H9 (cell line): ENCODE data around the gene NAT16. TPM values are rescaled to one million over a fixed set of nuclear protein-coding genes. Genes with fewer than 3 reads are reported as not detected.

Experiments
- DNase-seq: peaks from one replicate; pipeline ENCODE4 v3.0.0-alpha.2; 2017
- H2AFZ ChIP-seq: one replicate; pipeline ENCODE4 v1.6.1; 2013; ENCODE audit warnings: mild to moderate bottlenecking, low read length, control low read depth, moderate library complexity
- H2AK5ac ChIP-seq: 2 replicates; pipeline ENCODE4 v1.6.1; 2013; ENCODE audit warnings: low read length, control low read depth, mixed read lengths; ENCODE audit not compliant: insufficient read length
- H2BK120ac ChIP-seq: one replicate; pipeline ENCODE4 v1.6.1; 2013; ENCODE audit warnings: low read depth, mild to moderate bottlenecking, low read length, control low read depth, inconsistent platforms; ENCODE audit not compliant: poor library complexity, severe bottlenecking
- H2BK12ac ChIP-seq: 2 replicates; pipeline ENCODE4 v1.6.1; 2013; ENCODE audit warnings: low read length, control low read depth, mixed read lengths, low read depth; ENCODE audit not compliant: insufficient read length
- H2BK15ac ChIP-seq: 2 replicates; pipeline ENCODE4 v1.6.1; 2013; ENCODE audit warnings: low read depth, low read length, control low read depth
- H2BK20ac ChIP-seq: one replicate; pipeline ENCODE4 v1.6.1; 2013; ENCODE audit warnings: low read depth, mild to moderate bottlenecking, low read length, control low read depth, inconsistent platforms; ENCODE audit not compliant: poor library complexity, severe bottlenecking
- H2BK5ac ChIP-seq: 2 replicates; pipeline ENCODE4 v1.6.1; 2013; ENCODE audit warnings: low read length, control low read depth, mixed read lengths; ENCODE audit not compliant: insufficient read length
- H3K14ac ChIP-seq: 2 replicates; pipeline ENCODE4 v1.6.1; 2013; ENCODE audit warnings: low read length, control low read depth; ENCODE audit not compliant: insufficient read depth
- H3K18ac ChIP-seq: 2 replicates; pipeline ENCODE4 v1.6.1; 2013; ENCODE audit warnings: low read depth, mild to moderate bottlenecking, mixed read lengths, low read length, control low read depth; ENCODE audit not compliant: insufficient read length
- H3K23ac ChIP-seq: 2 replicates; pipeline ENCODE4 v1.6.1; 2013; ENCODE audit warnings: low read length, control low read depth, mixed read lengths, low read depth; ENCODE audit not compliant: insufficient read length
- H3K23me2 ChIP-seq: 2 replicates; pipeline ENCODE4 v1.6.1; 2013; ENCODE audit warnings: low read depth, mild to moderate bottlenecking, mixed read lengths, low read length, control low read depth; ENCODE audit not compliant: insufficient read length, poor library complexity, severe bottlenecking
- H3K27ac ChIP-seq: 2 replicates; pipeline ENCODE4 v1.5.1; 2013; ENCODE audit warnings: low read length, control low read depth, mixed read lengths, low read depth; ENCODE audit not compliant: insufficient read length
- H3K27me3 ChIP-seq: 2 replicates; pipeline ENCODE4 v1.6.1; 2013; ENCODE audit warnings: low read length, control low read depth, inconsistent platforms; ENCODE audit not compliant: insufficient read depth
- H3K4ac ChIP-seq: 2 replicates; pipeline ENCODE4 v1.6.1; 2013; ENCODE audit warnings: low read depth, mild to moderate bottlenecking, control low read depth, inconsistent platforms, low read length, moderate library complexity
- H3K4me1 ChIP-seq: 2 replicates; pipeline ENCODE4 v1.6.1; 2013; ENCODE audit warnings: low read length, control low read depth, inconsistent platforms; ENCODE audit not compliant: insufficient read depth
- H3K4me2 ChIP-seq: 2 replicates; pipeline ENCODE4 v1.6.1; 2013; ENCODE audit warnings: low read length, control low read depth, mixed read lengths; ENCODE audit not compliant: insufficient read length, insufficient read depth
- H3K56ac ChIP-seq: 2 replicates; pipeline ENCODE4 v1.6.1; 2013; ENCODE audit warnings: low read depth, mild to moderate bottlenecking, mixed read lengths, low read length, control low read depth; ENCODE audit not compliant: insufficient read length
- H3K79me1 ChIP-seq: 2 replicates; pipeline ENCODE4 v1.6.1; 2013; ENCODE audit warnings: low read depth, mild to moderate bottlenecking, moderate library complexity, low read length, control low read depth, inconsistent platforms; ENCODE audit not compliant: insufficient read depth, poor library complexity, severe bottlenecking
- H3K79me2 ChIP-seq: 2 replicates; pipeline ENCODE4 v1.6.1; 2013; ENCODE audit warnings: low read length, control low read depth, inconsistent platforms; ENCODE audit not compliant: insufficient read depth
- H3K9ac ChIP-seq: 2 replicates; pipeline ENCODE4 v1.6.1; 2013; ENCODE audit warnings: low read length, control low read depth, mixed read lengths; ENCODE audit not compliant: insufficient read length; ENCODE audit errors: extremely low read depth
- H3K9me3 ChIP-seq: one replicate; pipeline ENCODE4 v1.6.1; 2013; ENCODE audit warnings: low read depth, low read length, inconsistent platforms; ENCODE audit not compliant: control insufficient read depth
- H3T11ph ChIP-seq: one replicate; pipeline ENCODE4 v1.6.1; 2013; ENCODE audit warnings: mild to moderate bottlenecking, low read length, control low read depth, inconsistent platforms
- H4K20me1 ChIP-seq: one replicate; pipeline ENCODE4 v1.6.1; 2013; ENCODE audit not compliant: control insufficient read depth, insufficient read length, insufficient read depth
- H4K5ac ChIP-seq: 2 replicates; pipeline ENCODE4 v1.6.1; 2013; ENCODE audit warnings: low read depth, mild to moderate bottlenecking, mixed read lengths, low read length, control low read depth; ENCODE audit not compliant: insufficient read length
- H4K8ac ChIP-seq: replicated peaks from 2 replicates; pipeline ENCODE4 v1.6.1; 2013; ENCODE audit warnings: low read length, control low read depth, mixed read lengths, low read depth; ENCODE audit not compliant: insufficient read length
- H4K91ac ChIP-seq: 2 replicates; pipeline ENCODE4 v1.6.1; 2013; ENCODE audit warnings: low read depth, mild to moderate bottlenecking, moderate library complexity, mixed read lengths, low read length, control low read depth; ENCODE audit not compliant: insufficient read length
- H3K27ac Mint-ChIP-seq, 3 experiments: 2 replicates in 2 of 3; 3 replicates in 1 of 3; pipeline ENCODE4 v1.8.0; 2020 to 2021; ENCODE audit warnings: mixed read lengths in 3 of 3, mild to moderate bottlenecking in 1 of 3, moderate library complexity in 1 of 3
- H3K27me3 Mint-ChIP-seq: 2 replicates; pipeline ENCODE4 v1.8.0; 2021; ENCODE audit warnings: low read depth, mild to moderate bottlenecking, moderate library complexity, mixed read lengths
- H3K36me3 Mint-ChIP-seq, 3 experiments: 2 replicates in 2 of 3; 3 replicates in 1 of 3; pipeline ENCODE4 v1.8.0; 2020 to 2021; ENCODE audit warnings: low read depth in 3 of 3, mixed read lengths in 3 of 3; ENCODE audit not compliant: insufficient read depth in 1 of 3
- H3K4me1 Mint-ChIP-seq, 2 experiments: 2 replicates each; pipeline ENCODE4 v1.8.0; 2020; ENCODE audit warnings: mixed read lengths in 2 of 2
- H3K4me3 Mint-ChIP-seq, 2 experiments: 2 replicates in 1 of 2; 3 replicates in 1 of 2; pipeline ENCODE4 v1.8.0; 2020 to 2021; ENCODE audit warnings: mild to moderate bottlenecking in 2 of 2, mixed read lengths in 2 of 2, moderate library complexity in 1 of 2
- H3K9me3 Mint-ChIP-seq, 2 experiments: 2 replicates in 1 of 2; 3 replicates in 1 of 2; pipeline ENCODE4 v1.8.0; 2020; ENCODE audit warnings: mild to moderate bottlenecking in 2 of 2, mixed read lengths in 2 of 2, moderate library complexity in 1 of 2
- WGBS: extraction: QIAGEN DNeasy Blood & Tissue Kit; methylation state at CpG from one replicate; pipeline ENCODE4 v1.1.7; 2013; ENCODE audit warnings: missing lambda C conversion rate, low lambda C conversion rate, mixed read lengths; ENCODE audit not compliant: insufficient read length; ENCODE audit errors: extremely low coverage; 5-methylcytosine and 5-hydroxymethylcytosine counted together
- total RNA-seq: library from RNA; stranded (reverse); gene quantifications from 2 replicates; pipeline ENCODE4 v1.2.1, GENCODE V29; 2021
- TF ChIP-seq, protein P1 (sequence below): fragments of 200-600 bp; sonication (generic); conservative IDR thresholded peaks from 3 replicates; pipeline ENCODE4 v1.8.0; 2021; ENCODE audit warnings: antibody characterized with exemption, mild to moderate bottlenecking

The NAT16 gene
- total RNA-seq, 1 experiment from 2014 or later = 0.50 TPM

DNA sequence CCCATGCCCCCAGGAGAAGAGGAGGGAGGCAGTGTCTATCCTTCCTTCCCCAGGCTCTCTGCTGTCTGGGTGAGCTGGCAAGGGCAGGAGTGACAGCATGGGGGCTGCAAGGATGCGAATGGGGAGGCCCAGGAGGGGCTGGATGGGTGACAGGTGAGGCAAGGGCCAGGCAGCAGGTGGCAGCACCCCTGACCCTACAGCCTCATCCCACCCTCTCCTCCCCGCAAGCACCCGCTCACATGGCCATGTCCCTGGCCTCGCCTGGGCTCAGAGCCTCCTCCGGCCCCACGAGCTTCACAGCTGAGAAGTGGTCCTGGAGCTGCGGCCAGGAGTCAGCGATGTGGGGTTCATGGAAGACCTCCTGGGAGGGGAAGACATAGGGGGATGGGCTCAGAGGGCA lies 31.9 kb upstream of the NAT16 start:
- no peak overlapping the region for H2BK15ac ChIP-seq
- H3K4me3 Mint-ChIP-seq = no peak overlapping the region
- H3K79me1 ChIP-seq = no peaks in the 10 kb centered on the region
- no peaks in the 10 kb centered on the region for H3K9me3 Mint-ChIP-seq
- no peaks in the 10 kb centered on the region for H3K79me2 ChIP-seq
- no peak overlapping the region for H2AFZ ChIP-seq
- no peaks in the 10 kb centered on the region for H3K27me3 Mint-ChIP-seq
- no peak overlapping the region for H2BK5ac ChIP-seq
- peaks cover 3% of the 10 kb centered on the region for H3K23me2 ChIP-seq
- no peak overlapping the region for H4K5ac ChIP-seq
- H3K36me3 Mint-ChIP-seq = peaks cover 11 to 53% (median 21%) of the 10 kb centered on the region in 3 experiments; a peak in 6 of 7 replicates
- no peak overlapping the region for H3K23ac ChIP-seq
- peaks cover 7 to 9% of the 10 kb centered on the region in 2 experiments for H3K4me1 Mint-ChIP-seq
- DNase-seq = no peak
- H3K9me3 ChIP-seq = no peaks in the 10 kb centered on the region
- no CpG with 5 or more reads among the region's 8 CpGs for WGBS
- no peak overlapping the region for H2BK20ac ChIP-seq
- no peak overlapping the region for H2BK120ac ChIP-seq
- no peak overlapping the region for H3K14ac ChIP-seq
- no peak overlapping the region for H4K8ac ChIP-seq
- H3K27ac Mint-ChIP-seq = no peak overlapping the region
- no peak overlapping the region for H3K4me2 ChIP-seq
- no peak overlapping the region for H2AK5ac ChIP-seq
- no peaks in the 10 kb centered on the region for H3K27me3 ChIP-seq
- no peak overlapping the region for H3K18ac ChIP-seq
- no peak overlapping the region for H3K27ac ChIP-seq
- H3K4me1 ChIP-seq = no peaks in the 10 kb centered on the region
- H3K56ac ChIP-seq = no peak overlapping the region
- no peak overlapping the region for H2BK12ac ChIP-seq
- TF ChIP-seq, protein P1, sequence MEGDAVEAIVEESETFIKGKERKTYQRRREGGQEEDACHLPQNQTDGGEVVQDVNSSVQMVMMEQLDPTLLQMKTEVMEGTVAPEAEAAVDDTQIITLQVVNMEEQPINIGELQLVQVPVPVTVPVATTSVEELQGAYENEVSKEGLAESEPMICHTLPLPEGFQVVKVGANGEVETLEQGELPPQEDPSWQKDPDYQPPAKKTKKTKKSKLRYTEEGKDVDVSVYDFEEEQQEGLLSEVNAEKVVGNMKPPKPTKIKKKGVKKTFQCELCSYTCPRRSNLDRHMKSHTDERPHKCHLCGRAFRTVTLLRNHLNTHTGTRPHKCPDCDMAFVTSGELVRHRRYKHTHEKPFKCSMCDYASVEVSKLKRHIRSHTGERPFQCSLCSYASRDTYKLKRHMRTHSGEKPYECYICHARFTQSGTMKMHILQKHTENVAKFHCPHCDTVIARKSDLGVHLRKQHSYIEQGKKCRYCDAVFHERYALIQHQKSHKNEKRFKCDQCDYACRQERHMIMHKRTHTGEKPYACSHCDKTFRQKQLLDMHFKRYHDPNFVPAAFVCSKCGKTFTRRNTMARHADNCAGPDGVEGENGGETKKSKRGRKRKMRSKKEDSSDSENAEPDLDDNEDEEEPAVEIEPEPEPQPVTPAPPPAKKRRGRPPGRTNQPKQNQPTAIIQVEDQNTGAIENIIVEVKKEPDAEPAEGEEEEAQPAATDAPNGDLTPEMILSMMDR = no peak; the same call in 2 of the 3 replicates
- no peak overlapping the region for H3K4ac ChIP-seq
- no peak overlapping the region for H3K9ac ChIP-seq
- no peak overlapping the region for H3T11ph ChIP-seq
- H4K91ac ChIP-seq = no peak overlapping the region
- H4K20me1 ChIP-seq = no peaks in the 10 kb centered on the region
